ENCODE results near the gene LRRC9. TPM values are rescaled to one million over a fixed set of nuclear protein-coding genes. Genes with fewer than 3 reads are reported as not detected.

LRRC9 gene
- total and polyA plus RNA-seq, 2 of the 13 experiments (the other 11 are each of a cell fraction or from before 2014, with no cell fraction given): 0.08 to 0.18 TPM

- TF ChIP-seq ZBTB2 (CRISPR knock-in tag; IDR thresholded peaks at IDR 0.05; ENCODE audit: low read depth) (no peak), ZNF367 (CRISPR knock-in tag; IDR thresholded peaks at IDR 0.05; ENCODE audit: borderline replicate concordance) (no peak), STAT5B (CRISPR knock-in tag; IDR thresholded peaks at IDR 0.05) (no peak), ZNF597 (CRISPR knock-in tag; IDR thresholded peaks at IDR 0.05) (no peak), BHLHE40 (IDR thresholded peaks at IDR 0.05; ENCODE audit: low read length) (no peak), NFIB (CRISPR knock-in tag; IDR thresholded peaks at IDR 0.05; ENCODE audit: borderline replicate concordance) (no peak), ZNF280B (CRISPR knock-in tag; IDR thresholded peaks at IDR 0.05; ENCODE audit: borderline replicate concordance) (no peak), ZIK1 (CRISPR knock-in tag; IDR thresholded peaks at IDR 0.05; ENCODE audit: borderline replicate concordance, low read depth) (no peak), ZNF253 (CRISPR knock-in tag; IDR thresholded peaks at IDR 0.05; ENCODE audit: borderline replicate concordance) (no peak), SMYD3 (CRISPR knock-in tag; IDR thresholded peaks at IDR 0.05) (no peak), SSRP1 (CRISPR knock-in tag; IDR thresholded peaks at IDR 0.05) (no peak), SUZ12 (IDR thresholded peaks at IDR 0.05; ENCODE audit: low read depth, low read length) (no peak), NR1H2 (CRISPR knock-in tag; IDR thresholded peaks at IDR 0.05; ENCODE audit: borderline replicate concordance, low read depth) (no peak), ZNF292 (CRISPR knock-in tag; IDR thresholded peaks at IDR 0.05; ENCODE audit: borderline replicate concordance, low read depth) (no peak), ZSCAN29 (CRISPR knock-in tag; conservative IDR thresholded peaks at IDR 0.05) (peak; percentile 96), FOXA3 (CRISPR knock-in tag; IDR thresholded peaks at IDR 0.05) (peak; percentile 79), KLF9 (CRISPR knock-in tag; IDR thresholded peaks at IDR 0.05; ENCODE audit: low read depth) (no peak), ZNF3 (CRISPR knock-in tag; IDR thresholded peaks at IDR 0.05) (no peak), AGO2 (optimal IDR thresholded peaks at IDR 0.05; ENCODE audit: low read depth, low read length) (no peak), ZNF256 (CRISPR knock-in tag; conservative IDR thresholded peaks at IDR 0.05) (no peak), HIVEP1 (CRISPR knock-in tag; IDR thresholded peaks at IDR 0.05) (peak; percentile 86)
- TF ChIP-seq, protein P1, sequence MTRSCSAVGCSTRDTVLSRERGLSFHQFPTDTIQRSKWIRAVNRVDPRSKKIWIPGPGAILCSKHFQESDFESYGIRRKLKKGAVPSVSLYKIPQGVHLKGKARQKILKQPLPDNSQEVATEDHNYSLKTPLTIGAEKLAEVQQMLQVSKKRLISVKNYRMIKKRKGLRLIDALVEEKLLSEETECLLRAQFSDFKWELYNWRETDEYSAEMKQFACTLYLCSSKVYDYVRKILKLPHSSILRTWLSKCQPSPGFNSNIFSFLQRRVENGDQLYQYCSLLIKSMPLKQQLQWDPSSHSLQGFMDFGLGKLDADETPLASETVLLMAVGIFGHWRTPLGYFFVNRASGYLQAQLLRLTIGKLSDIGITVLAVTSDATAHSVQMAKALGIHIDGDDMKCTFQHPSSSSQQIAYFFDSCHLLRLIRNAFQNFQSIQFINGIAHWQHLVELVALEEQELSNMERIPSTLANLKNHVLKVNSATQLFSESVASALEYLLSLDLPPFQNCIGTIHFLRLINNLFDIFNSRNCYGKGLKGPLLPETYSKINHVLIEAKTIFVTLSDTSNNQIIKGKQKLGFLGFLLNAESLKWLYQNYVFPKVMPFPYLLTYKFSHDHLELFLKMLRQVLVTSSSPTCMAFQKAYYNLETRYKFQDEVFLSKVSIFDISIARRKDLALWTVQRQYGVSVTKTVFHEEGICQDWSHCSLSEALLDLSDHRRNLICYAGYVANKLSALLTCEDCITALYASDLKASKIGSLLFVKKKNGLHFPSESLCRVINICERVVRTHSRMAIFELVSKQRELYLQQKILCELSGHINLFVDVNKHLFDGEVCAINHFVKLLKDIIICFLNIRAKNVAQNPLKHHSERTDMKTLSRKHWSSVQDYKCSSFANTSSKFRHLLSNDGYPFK (CRISPR knock-in tag; IDR thresholded peaks at IDR 0.05; ENCODE audit: borderline replicate concordance): peak; percentile 19; the same call in 1 of the 2 replicates
Observed at GRCh38 chr14:59919570-59920377, at the start of gene LRRC9 (continued).

Data from HepG2 (cell line).